ENCODE data around the gene ST3GAL4. TPM values are rescaled to one million over a fixed set of nuclear protein-coding genes. Genes with fewer than 3 reads are reported as not detected.

The ST3GAL4 gene
- total RNA-seq, 1 experiment from 2014 or later: 46.2 TPM

GRCh38 chr11:126433244-126433846, 77.9 kb downstream of the ST3GAL4 start:
- POLR2A ChIA-PET (ENCODE audit: unreplicated experiment): no interaction called here
- CTCF ChIA-PET: interaction anchor here (0.6 kb wide), 1 partner anchor 1727 kb away, joined by 4 read pairs; no protein-coding TSS in a partner anchor
- intact Hi-C loops (cut with micrococcal nuclease; ENCODE audit: unreplicated experiment): loop anchor here (10.0 kb wide), 1 partner anchor 89 kb away; no protein-coding TSS in a partner anchor
- H2AFZ ChIP-seq: no peak overlapping the region
- TF ChIP-seq CTCF (conservative IDR thresholded peaks at IDR 0.05) (no peak), EZH2 (IDR thresholded peaks at IDR 0.05; ENCODE audit: low read depth) (no peak)
- no TSS peak for BruUV-seq (replicated peaks)
- H3K79me2 ChIP-seq (ENCODE audit: low read depth): no peaks in the 10 kb centered on the region
- H3F3A ChIP-seq (ENCODE audit: insufficient read depth, low read depth): peaks cover 23% of the 10 kb centered on the region; the same call in 1 of the 2 replicates
- H3K27me3 ChIP-seq (ENCODE audit: insufficient read depth, low read depth): no peaks in the 10 kb centered on the region
- no peaks in the 10 kb centered on the region for H4K20me1 ChIP-seq (ENCODE audit: insufficient read depth)
- H3K4me1 ChIP-seq (replicated peaks; ENCODE audit: insufficient read depth): peaks cover 25% of the 10 kb centered on the region
- 0 out of 2 replicates have a peak, but pooled peaks cover 5% of the 10 kb centered on the region for H3K36me3 ChIP-seq (ENCODE audit: low read depth)
- H3K4me3 ChIP-seq: no peak overlapping the region
- no peaks in the 10 kb centered on the region for H3K9me3 ChIP-seq (ENCODE audit: insufficient read depth, low read depth)
- no peak overlapping the region for H3K27ac ChIP-seq
- no peaks in the 10 kb centered on the region for H3K9me2 ChIP-seq (ENCODE audit: insufficient read depth)
- no peak for DNase-seq
- no peak overlapping the region for H3K4me2 ChIP-seq

GRCh38 chr11:126433989-126434949, 78.8 kb downstream of the ST3GAL4 start:
- no TSS peak for BruUV-seq (replicated peaks)
- Histone ChIP-seq H3K27me3 (ENCODE audit: insufficient read depth, low read depth) (no peaks in the 10 kb centered on the region), H3K9me3 (ENCODE audit: insufficient read depth, low read depth) (no peaks in the 10 kb centered on the region), H3F3A (ENCODE audit: insufficient read depth, low read depth) (peaks cover 23% of the 10 kb centered on the region; the same call in 1 of the 2 replicates), H3K79me2 (ENCODE audit: low read depth) (no peaks in the 10 kb centered on the region), H2AFZ (no peak overlapping the region), H3K4me2 (no peak overlapping the region), H3K4me3 (no peak overlapping the region), H3K27ac (no peak overlapping the region), H3K4me1 (replicated peaks; ENCODE audit: insufficient read depth) (peaks cover 25% of the 10 kb centered on the region), H4K20me1 (ENCODE audit: insufficient read depth) (no peaks in the 10 kb centered on the region), H3K9me2 (ENCODE audit: insufficient read depth) (no peaks in the 10 kb centered on the region), H3K36me3 (ENCODE audit: low read depth) (0 out of 2 replicates have a peak, but pooled peaks cover 5% of the 10 kb centered on the region)
- no peak for DNase-seq
- POLR2A ChIA-PET (ENCODE audit: unreplicated experiment): no interaction called here
- intact Hi-C loops (cut with micrococcal nuclease; ENCODE audit: unreplicated experiment): loop anchor here (10.0 kb wide), 1 partner anchor 89 kb away; no protein-coding TSS in a partner anchor
- no peak for TF ChIP-seq CTCF (conservative IDR thresholded peaks at IDR 0.05)
- TF ChIP-seq EZH2 (IDR thresholded peaks at IDR 0.05; ENCODE audit: low read depth): no peak
- CTCF ChIA-PET: no interaction called here

GRCh38 chr11:126434950-126435335, 79.5 kb downstream of the ST3GAL4 start:
- peaks cover 25% of the 10 kb centered on the region for H3K4me1 ChIP-seq (replicated peaks; ENCODE audit: insufficient read depth)
- no peak overlapping the region for H3K4me2 ChIP-seq
- H3K36me3 ChIP-seq (ENCODE audit: low read depth): 0 out of 2 replicates have a peak, but pooled peaks cover 5% of the 10 kb centered on the region
- H3K27ac ChIP-seq: no peak overlapping the region
- intact Hi-C loops (cut with micrococcal nuclease; ENCODE audit: unreplicated experiment): loop anchor here (10.0 kb wide), 1 partner anchor 90 kb away; no protein-coding TSS in a partner anchor
- H2AFZ ChIP-seq: no peak overlapping the region
- H3K27me3 ChIP-seq (ENCODE audit: insufficient read depth, low read depth): no peaks in the 10 kb centered on the region
- no peak for TF ChIP-seq EZH2 (IDR thresholded peaks at IDR 0.05; ENCODE audit: low read depth)
- no peak for TF ChIP-seq CTCF (conservative IDR thresholded peaks at IDR 0.05)
- BruUV-seq (replicated peaks): no TSS peak
- no peak overlapping the region for H3K4me3 ChIP-seq
- POLR2A ChIA-PET (ENCODE audit: unreplicated experiment): no interaction called here
- no peak for DNase-seq
- H3K79me2 ChIP-seq (ENCODE audit: low read depth): no peaks in the 10 kb centered on the region
- H3K9me2 ChIP-seq (ENCODE audit: insufficient read depth): no peaks in the 10 kb centered on the region
- no peaks in the 10 kb centered on the region for H4K20me1 ChIP-seq (ENCODE audit: insufficient read depth)
- CTCF ChIA-PET: no interaction called here
- H3F3A ChIP-seq (ENCODE audit: insufficient read depth, low read depth): peaks cover 23% of the 10 kb centered on the region; the same call in 1 of the 2 replicates
- H3K9me3 ChIP-seq (ENCODE audit: insufficient read depth, low read depth): no peaks in the 10 kb centered on the region

Measured in PC-9 (cell line).